Measurements from ENCODE around the gene AP2M1. TPM values are rescaled to one million over a fixed set of nuclear protein-coding genes. Genes with fewer than 3 reads are reported as not detected.
A peak's percentile ranks its signal among the peaks of the same experiment; 100 is the strongest.

AP2M1 gene
- polyA plus RNA-seq, 1 of the 3 experiments (the other 2 are of a cell fraction), result 759 TPM

GRCh38 chr3:184169896-184170875 is 4.5 kb upstream of the AP2M1 start:
- no peak for DNase-seq
- H3K4me3 ChIP-seq (ENCODE audit: low read depth in 2 of 2, low read length in 1 of 2), result no peak overlapping the region
- H3K27me3 ChIP-seq (ENCODE audit: insufficient read depth), result no peaks in the 10 kb centered on the region
- H3K9me2 ChIP-seq, result no peaks in the 10 kb centered on the region
- no peak for TF ChIP-seq SMC3 (IDR thresholded peaks at IDR 0.05; ENCODE audit: low read depth, low read length)
- TF ChIP-seq POLR2AphosphoS5 (IDR thresholded peaks at IDR 0.05; ENCODE audit: low read depth, low read length), result no peak
- TF ChIP-seq NFIC (IDR thresholded peaks at IDR 0.05; ENCODE audit: borderline replicate concordance), result no peak
- no peak for TF ChIP-seq GABPA (IDR thresholded peaks at IDR 0.05; ENCODE audit: low read depth)
- TF ChIP-seq GATA2 (CRISPR knock-in tag; IDR thresholded peaks at IDR 0.05), result no peak
- TF ChIP-seq ELF1 (IDR thresholded peaks at IDR 0.05), result no peak
- TF ChIP-seq RFX5 (IDR thresholded peaks at IDR 0.05; ENCODE audit: low read length), result no peak
- no peak for TF ChIP-seq MEF2A (IDR thresholded peaks at IDR 0.05; ENCODE audit: borderline replicate concordance, low read depth)
- TF ChIP-seq SIN3A (IDR thresholded peaks at IDR 0.05; ENCODE audit: borderline replicate concordance, low read depth, low read length), result no peak
- no peak for TF ChIP-seq EZH2phosphoT487 (IDR thresholded peaks at IDR 0.05; ENCODE audit: borderline replicate concordance, low read depth)
- no peak for TF ChIP-seq YY1 (IDR thresholded peaks at IDR 0.05; ENCODE audit: low read depth)
- TF ChIP-seq USF2 (IDR thresholded peaks at IDR 0.05; ENCODE audit: borderline replicate concordance, low read depth, low read length), result no peak
- no peak for TF ChIP-seq FOXJ3 (CRISPR knock-in tag; IDR thresholded peaks at IDR 0.05)
- no peak for TF ChIP-seq EP300 (IDR thresholded peaks at IDR 0.05; ENCODE audit: borderline replicate concordance in 1 of 2, low read depth in 1 of 2, low read length in 1 of 2)
- no peak for TF ChIP-seq RXRA (IDR thresholded peaks at IDR 0.05; ENCODE audit: borderline replicate concordance, low read depth)
- peaks cover 6% of the 10 kb centered on the region for H3K79me2 ChIP-seq (ENCODE audit: insufficient read depth)
- H3K4me1 ChIP-seq (ENCODE audit: control insufficient read depth in 1 of 2, insufficient read depth in 2 of 2, low read depth in 1 of 2, low read length in 1 of 2), result peaks cover 7 to 8% of the 10 kb centered on the region in 2 experiments; a peak in 3 of 4 replicates
- no peaks in the 10 kb centered on the region for H3K9me3 ChIP-seq
- ChIA-PET CTCF (interaction anchor here (0.7 to 1.2 kb wide), 3 partner anchors 12 to 115 kb away, joined by 3 read pairs; no protein-coding TSS in a partner anchor), POLR2A (no interaction called here)
- H2AFZ ChIP-seq (ENCODE audit: low read depth), result no peak overlapping the region
- H3K27ac ChIP-seq (ENCODE audit: low read depth in 2 of 2, low read length in 1 of 2), result no peak overlapping the region
- H3K36me3 ChIP-seq (replicated peaks in 1 of 2; ENCODE audit: control insufficient read depth in 1 of 2, insufficient read depth in 2 of 2, low read length in 1 of 2), result peaks cover 34 to 77% of the 10 kb centered on the region in 2 experiments
- H3K4me2 ChIP-seq, result no peak overlapping the region
- H3F3A ChIP-seq (replicated peaks; ENCODE audit: insufficient read depth), result peaks cover 21% of the 10 kb centered on the region
- no peak overlapping the region for H3K9ac ChIP-seq
- H4K20me1 ChIP-seq (ENCODE audit: insufficient read depth), result peaks cover 11% of the 10 kb centered on the region
- 97% methylated on average over 19 of the region's 66 CpGs for WGBS (ENCODE audit: low lambda C conversion rate)

- Histone ChIP-seq H3K79me2 (ENCODE audit: insufficient read depth) (peaks cover 16% of the 10 kb centered on the region), H2AFZ (ENCODE audit: low read depth) (no peak overlapping the region), H3K9ac (no peak overlapping the region), H3K9me3 (no peaks in the 10 kb centered on the region), H3K9me2 (no peaks in the 10 kb centered on the region), H3K27ac (ENCODE audit: low read depth in 2 of 2, low read length in 1 of 2) (peak overlapping the region in 1 of 2 experiments; percentile 44; a peak in 2 of 4 replicates), H3K4me3 (ENCODE audit: low read depth in 2 of 2, low read length in 1 of 2) (no peak overlapping the region), H3K27me3 (ENCODE audit: insufficient read depth) (no peaks in the 10 kb centered on the region), H4K20me1 (ENCODE audit: insufficient read depth) (peaks cover 4% of the 10 kb centered on the region; the same call in 1 of the 2 replicates), H3F3A (replicated peaks; ENCODE audit: insufficient read depth) (peaks cover 27% of the 10 kb centered on the region), H3K4me2 (no peak overlapping the region), H3K36me3 (replicated peaks in 1 of 2; ENCODE audit: control insufficient read depth in 1 of 2, insufficient read depth in 2 of 2, low read length in 1 of 2) (peaks cover 23 to 63% of the 10 kb centered on the region in 2 experiments), H3K4me1 (ENCODE audit: control insufficient read depth in 1 of 2, insufficient read depth in 2 of 2, low read depth in 1 of 2, low read length in 1 of 2) (peaks cover 8 to 19% of the 10 kb centered on the region in 2 experiments; a peak in 3 of 4 replicates)
- POLR2A ChIA-PET, result interaction anchor here (0.9 kb wide), 1 partner anchor 15 kb away, joined by 3 read pairs; no protein-coding TSS in a partner anchor
- CTCF ChIA-PET, result interaction anchor here (1.4 to 1.9 kb wide), 2 partner anchors 11 to 16 kb away, joined by 6 to 7 read pairs; partner anchors contain the start of gene DVL3
- no peak for DNase-seq
- 85% methylated on average over 9 of the region's 9 CpGs for WGBS (ENCODE audit: low lambda C conversion rate)
- TF ChIP-seq EP300 (IDR thresholded peaks at IDR 0.05; ENCODE audit: borderline replicate concordance in 1 of 2, low read depth in 1 of 2, low read length in 1 of 2) (no peak), REST (IDR thresholded peaks at IDR 0.05; ENCODE audit: low read depth, low read length) (no peak), MXI1 (IDR thresholded peaks at IDR 0.05; ENCODE audit: low read depth, low read length) (no peak), USF1 (IDR thresholded peaks at IDR 0.05; ENCODE audit: borderline replicate concordance, low read depth) (no peak), NRF1 (IDR thresholded peaks at IDR 0.05; ENCODE audit: low read depth, low read length) (no peak), GABPA (IDR thresholded peaks at IDR 0.05; ENCODE audit: low read depth) (no peak), RCOR1 (IDR thresholded peaks at IDR 0.05; ENCODE audit: low read length) (no peak), GATA2 (CRISPR knock-in tag; IDR thresholded peaks at IDR 0.05) (no peak), RFX5 (IDR thresholded peaks at IDR 0.05; ENCODE audit: low read length) (no peak), RAD21 (IDR thresholded peaks at IDR 0.05; ENCODE audit: low read length) (no peak), MEF2A (IDR thresholded peaks at IDR 0.05; ENCODE audit: borderline replicate concordance, low read depth) (no peak), TCF12 (IDR thresholded peaks at IDR 0.05) (no peak)
Measured at GRCh38 chr3:184171562-184171961, 3.1 kb upstream of the AP2M1 start.

All from SK-N-SH (cell line).